Measurements from ENCODE around the gene PUM2.

- TF ChIP-seq POLR2A (IDR thresholded peaks at IDR 0.05): no peak
- TF ChIP-seq CTCF (IDR thresholded peaks at IDR 0.05): no peak
Observed at GRCh38 chr2:20222014-20222768, 128.5 kb downstream of the PUM2 start.

All from esophagus squamous epithelium (tissue), 4 donors.